PC-9 (cell line): ENCODE measurements around the gene ACTR5.

Experiments
- EZH2 ChIP-seq: fragments of 200-600 bp; sonication (generic); IDR thresholded peaks from 2 replicates; pipeline ENCODE4 v1.8.0; 2017; ENCODE audit warnings: antibody characterized with exemption, low read depth
- TF ChIP-seq, protein P1 (sequence below): fragments of 200-600 bp; sonication (generic); conservative IDR thresholded peaks from 2 replicates; pipeline ENCODE4 v1.6.1; 2017; ENCODE audit warnings: mixed run types, antibody characterized with exemption, mild to moderate bottlenecking, moderate library complexity

DNA sequence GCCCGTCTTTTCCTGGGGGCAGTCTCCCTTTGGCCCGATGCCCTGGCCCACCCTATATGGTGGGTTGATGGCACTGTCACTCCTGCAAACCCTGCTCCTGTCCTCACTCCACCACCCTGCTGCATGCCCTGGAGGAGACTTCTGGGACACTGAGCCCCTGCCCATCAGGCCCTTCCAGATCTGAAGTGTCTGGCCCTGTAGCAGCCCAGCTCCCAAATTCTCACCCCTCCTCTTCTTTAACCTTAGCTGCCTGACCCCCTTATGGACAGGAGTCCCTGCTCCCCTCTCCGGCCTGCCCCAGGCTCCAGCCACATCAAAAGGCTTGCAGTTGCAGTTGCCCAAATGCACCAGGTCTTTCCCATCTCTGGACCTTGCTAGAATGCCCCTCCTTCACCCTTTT is 44.7 kb upstream of the ACTR5 start:
- TF ChIP-seq, protein P1, sequence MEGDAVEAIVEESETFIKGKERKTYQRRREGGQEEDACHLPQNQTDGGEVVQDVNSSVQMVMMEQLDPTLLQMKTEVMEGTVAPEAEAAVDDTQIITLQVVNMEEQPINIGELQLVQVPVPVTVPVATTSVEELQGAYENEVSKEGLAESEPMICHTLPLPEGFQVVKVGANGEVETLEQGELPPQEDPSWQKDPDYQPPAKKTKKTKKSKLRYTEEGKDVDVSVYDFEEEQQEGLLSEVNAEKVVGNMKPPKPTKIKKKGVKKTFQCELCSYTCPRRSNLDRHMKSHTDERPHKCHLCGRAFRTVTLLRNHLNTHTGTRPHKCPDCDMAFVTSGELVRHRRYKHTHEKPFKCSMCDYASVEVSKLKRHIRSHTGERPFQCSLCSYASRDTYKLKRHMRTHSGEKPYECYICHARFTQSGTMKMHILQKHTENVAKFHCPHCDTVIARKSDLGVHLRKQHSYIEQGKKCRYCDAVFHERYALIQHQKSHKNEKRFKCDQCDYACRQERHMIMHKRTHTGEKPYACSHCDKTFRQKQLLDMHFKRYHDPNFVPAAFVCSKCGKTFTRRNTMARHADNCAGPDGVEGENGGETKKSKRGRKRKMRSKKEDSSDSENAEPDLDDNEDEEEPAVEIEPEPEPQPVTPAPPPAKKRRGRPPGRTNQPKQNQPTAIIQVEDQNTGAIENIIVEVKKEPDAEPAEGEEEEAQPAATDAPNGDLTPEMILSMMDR = no peak
- TF ChIP-seq EZH2 = no peak
